Common myeloid progenitor, CD34-positive (primary cell): ENCODE data around the gene EDNRA.

Experiments
- CTCF ChIA-PET: fragments of 350-600 bp; sonication (Branson Sonifier 250); formaldehyde crosslinking; loops from one replicate; lab custom pipeline; 2021; ENCODE audit warnings: antibody characterized with exemption; lab: Charles Lee
- POLR2A ChIA-PET: fragments of 350-600 bp; sonication (Branson Sonifier 250); formaldehyde crosslinking; loops from one replicate; lab custom pipeline; 2021; ENCODE audit warnings: antibody characterized with exemption; lab: Charles Lee
- DNase-seq, 3 donors: peaks; one replicate each; pipeline versions ENCODE4 v3.0.0 to v3.0.0-alpha.2; 2013
- H3K27ac ChIP-seq, 2 experiments: 1 replicate in 1 of 2; 2 replicates in 1 of 2; pipeline ENCODE4 v1.7.0; 2013; ENCODE audit warnings: inconsistent platforms in 2 of 2, low read length in 2 of 2, mild to moderate bottlenecking in 2 of 2, low read depth in 1 of 2, moderate library complexity in 1 of 2; ENCODE audit not compliant: severe bottlenecking in 2 of 2, insufficient read depth in 1 of 2, poor library complexity in 1 of 2
- H3K27me3 ChIP-seq, 5 experiments: replicated peaks in 2 of 5; 1 replicate in 3 of 5; 2 replicates in 2 of 5; pipeline versions ENCODE4 v1.6.1 to v1.7.0; 2013; ENCODE audit warnings: low read length in 4 of 5, mild to moderate bottlenecking in 2 of 5, moderate library complexity in 2 of 5, inconsistent platforms in 1 of 5; ENCODE audit not compliant: insufficient read depth in 5 of 5, control insufficient read depth in 4 of 5
- H3K36me3 ChIP-seq, 4 experiments: 1 replicate in 2 of 4; 2 replicates in 2 of 4; pipeline versions ENCODE4 v1.6.1 to v1.7.0; 2013; ENCODE audit warnings: low read length in 3 of 4, control low read depth in 1 of 4, mild to moderate bottlenecking in 1 of 4; ENCODE audit not compliant: control insufficient read depth in 4 of 4, insufficient read depth in 4 of 4
- H3K4me1 ChIP-seq, 4 experiments: 1 replicate in 3 of 4; 2 replicates in 1 of 4; pipeline versions ENCODE4 v1.6.1 to v1.7.1; 2013; ENCODE audit warnings: low read length in 3 of 4, mild to moderate bottlenecking in 3 of 4, control low read depth in 1 of 4, inconsistent platforms in 1 of 4, moderate library complexity in 1 of 4; ENCODE audit not compliant: control insufficient read depth in 4 of 4, insufficient read depth in 4 of 4; ENCODE audit errors: control extremely low read depth in 1 of 4
- H3K4me3 ChIP-seq, 7 experiments: 1 replicate in 4 of 7; 2 replicates in 3 of 7; pipeline versions ENCODE4 v1.5.1 to v1.7.0; 2013; ENCODE audit warnings: mild to moderate bottlenecking in 7 of 7, low read length in 6 of 7, moderate library complexity in 6 of 7, inconsistent platforms in 2 of 7, low read depth in 2 of 7, control low read depth in 1 of 7; ENCODE audit not compliant: insufficient read depth in 4 of 7, control insufficient read depth in 1 of 7; ENCODE audit errors: extremely low read depth in 1 of 7
- H3K9me3 ChIP-seq, 5 experiments: 1 replicate in 4 of 5; 2 replicates in 1 of 5; pipeline versions ENCODE4 v1.6.1 to v1.7.1; 2013; ENCODE audit warnings: low read length in 4 of 5, mild to moderate bottlenecking in 2 of 5, inconsistent platforms in 1 of 5, low read depth in 1 of 5, moderate library complexity in 1 of 5; ENCODE audit not compliant: control insufficient read depth in 4 of 5, insufficient read depth in 2 of 5; ENCODE audit errors: control extremely low read depth in 1 of 5
- WGBS: methylation state at CpG from one replicate; pipeline ENCODE4 v1.1.5; 2013; ENCODE audit not compliant: insufficient coverage; 5-methylcytosine and 5-hydroxymethylcytosine counted together

EDNRA gene

GRCh38 chr4:147482281-147482680 lies 1.4 kb downstream of the EDNRA start:
- no peak for DNase-seq
- H3K27ac ChIP-seq = no peak overlapping the region
- CTCF ChIA-PET = interaction anchor here (1.0 kb wide), 1 partner anchor 10 kb away, joined by 4 read pairs; no protein-coding TSS in a partner anchor
- H3K36me3 ChIP-seq = no peaks in the 10 kb centered on the region
- H3K9me3 ChIP-seq = peaks cover 0 to 10% (median 3%) of the 10 kb centered on the region in 5 experiments
- H3K4me3 ChIP-seq = no peak overlapping the region
- peaks cover 18 to 51% (median 26%) of the 10 kb centered on the region in 5 experiments for H3K27me3 ChIP-seq
- POLR2A ChIA-PET = no interaction called here
- 100% methylated on average over 1 of the region's 2 CpGs for whole genome bisulfite sequencing
- H3K4me1 ChIP-seq = peaks cover 0 to 6% (median 2%) of the 10 kb centered on the region in 4 experiments

DNA sequence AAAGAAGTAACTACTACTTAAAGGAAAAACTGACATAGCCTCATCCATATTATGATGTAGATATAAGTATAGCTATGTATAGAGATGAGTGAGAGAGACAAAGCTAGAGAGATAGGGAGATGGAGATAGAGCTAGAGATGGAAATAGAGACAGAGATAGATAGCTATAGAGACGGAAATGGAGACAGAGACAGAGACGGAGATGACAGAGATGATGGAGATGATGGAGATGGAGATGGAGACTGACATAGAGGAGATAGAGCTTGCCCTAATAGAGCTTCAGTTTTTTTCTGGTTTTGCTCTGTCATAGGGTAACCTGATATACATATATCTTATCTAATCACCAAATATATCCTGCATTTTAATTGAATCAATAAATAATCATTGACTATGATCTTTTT lies 4.3 kb downstream of the EDNRA start:
- no peak for DNase-seq
- Histone ChIP-seq H3K4me3 (no peak overlapping the region), H3K36me3 (no peaks in the 10 kb centered on the region), H3K27me3 (peaks cover 15 to 33% (median 21%) of the 10 kb centered on the region in 5 experiments), H3K27ac (no peak overlapping the region), H3K4me1 (peaks cover 0 to 6% (median 2%) of the 10 kb centered on the region in 4 experiments), H3K9me3 (peaks cover 0 to 4% (median 0%) of the 10 kb centered on the region in 5 experiments)
- 95% methylated on average over 2 of the region's 2 CpGs for WGBS
- CTCF ChIA-PET = no interaction called here
- POLR2A ChIA-PET = no interaction called here

GRCh38 chr4:147487616-147488015 lies 6.7 kb downstream of the EDNRA start:
- POLR2A ChIA-PET = no interaction called here

DNA sequence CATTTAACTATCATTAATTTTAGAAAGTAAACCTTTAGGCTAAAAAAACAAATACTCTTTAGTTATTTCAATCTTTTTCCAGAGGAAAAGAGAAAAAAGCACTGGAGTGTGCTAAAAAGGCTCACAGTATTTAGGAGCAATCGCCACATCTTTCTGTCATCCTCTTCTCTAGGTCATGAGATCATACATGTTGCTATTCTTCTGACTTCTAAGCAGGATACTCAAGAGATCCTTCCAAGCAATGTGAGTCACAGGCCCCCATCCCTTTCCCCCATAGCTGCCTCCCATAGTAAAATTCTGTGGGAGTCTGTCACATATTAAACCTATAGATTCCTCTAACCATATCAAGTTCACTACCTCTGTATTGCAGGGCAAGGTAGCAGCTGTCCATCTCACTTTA lies 7.7 kb downstream of the EDNRA start:
- no peak for DNase-seq

More at GRCh38 chr4:147487616-147488015, 6.7 kb downstream of the EDNRA start:
- no peak for DNase-seq
- CTCF ChIA-PET = interaction anchor here (1.4 kb wide), 1 partner anchor 8 kb away, joined by 3 read pairs; no protein-coding TSS in a partner anchor
- peaks cover 2 to 9% (median 5%) of the 10 kb centered on the region in 5 experiments for H3K27me3 ChIP-seq
- H3K9me3 ChIP-seq = no peaks in the 10 kb centered on the region
- no peaks in the 10 kb centered on the region for H3K36me3 ChIP-seq
- H3K27ac ChIP-seq = no peak overlapping the region
- no peak overlapping the region for H3K4me3 ChIP-seq
- no peaks in the 10 kb centered on the region for H3K4me1 ChIP-seq

DNA sequence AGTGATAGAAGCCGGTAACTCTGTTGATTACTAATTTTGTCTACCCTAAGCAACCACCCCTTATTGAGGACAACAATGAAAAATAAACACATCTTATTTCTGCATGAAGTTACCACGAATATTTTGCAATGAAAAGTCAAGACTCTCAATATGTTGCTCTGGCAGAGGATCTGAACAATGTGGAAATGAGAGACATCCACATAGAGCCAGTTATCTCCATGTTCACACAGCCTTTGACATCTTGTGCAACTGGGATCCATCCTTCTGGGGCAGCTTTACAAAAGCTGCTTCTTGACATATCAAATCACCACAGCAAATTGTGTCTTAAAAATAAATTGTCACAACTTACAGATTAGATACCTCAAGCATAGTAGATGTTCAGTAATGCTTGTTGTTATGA lies 10.2 kb downstream of the EDNRA start:
- DNase-seq = no peak
- peaks cover 0 to 2% (median 0%) of the 10 kb centered on the region in 5 experiments for H3K27me3 ChIP-seq
- no peak overlapping the region for H3K4me3 ChIP-seq
- WGBS = 88% methylated on average over 2 of the region's 2 CpGs
- H3K4me1 ChIP-seq = no peaks in the 10 kb centered on the region
- H3K9me3 ChIP-seq = no peaks in the 10 kb centered on the region
- POLR2A ChIA-PET = no interaction called here
- no peak overlapping the region for H3K27ac ChIP-seq
- CTCF ChIA-PET = no interaction called here
- H3K36me3 ChIP-seq = no peaks in the 10 kb centered on the region

More for the DNA sequence above, 7.7 kb downstream of the EDNRA start:
- 100% methylated on average over 1 of the region's 1 CpG for WGBS
- no peak overlapping the region for H3K4me3 ChIP-seq
- no peaks in the 10 kb centered on the region for H3K4me1 ChIP-seq
- H3K9me3 ChIP-seq = no peaks in the 10 kb centered on the region
- H3K36me3 ChIP-seq = no peaks in the 10 kb centered on the region
- POLR2A ChIA-PET = no interaction called here
- no peak overlapping the region for H3K27ac ChIP-seq
- H3K27me3 ChIP-seq = peaks cover 0 to 4% (median 0%) of the 10 kb centered on the region in 5 experiments
- CTCF ChIA-PET = no interaction called here

GRCh38 chr4:147492306-147492705 lies 11.4 kb downstream of the EDNRA start:
- Histone ChIP-seq H3K4me1 (no peaks in the 10 kb centered on the region), H3K36me3 (no peaks in the 10 kb centered on the region), H3K27me3 (peaks cover 0 to 2% (median 0%) of the 10 kb centered on the region in 5 experiments), H3K27ac (no peak overlapping the region), H3K4me3 (no peak overlapping the region), H3K9me3 (no peaks in the 10 kb centered on the region)
- DNase-seq = no peak
- ChIA-PET POLR2A (no interaction called here), CTCF (interaction anchor here (1.2 to 1.3 kb wide), 2 partner anchors 10 to 13 kb away, joined by 3 to 4 read pairs; no protein-coding TSS in a partner anchor)
- WGBS = no CpG with 5 or more reads among the region's 2 CpGs

DNA sequence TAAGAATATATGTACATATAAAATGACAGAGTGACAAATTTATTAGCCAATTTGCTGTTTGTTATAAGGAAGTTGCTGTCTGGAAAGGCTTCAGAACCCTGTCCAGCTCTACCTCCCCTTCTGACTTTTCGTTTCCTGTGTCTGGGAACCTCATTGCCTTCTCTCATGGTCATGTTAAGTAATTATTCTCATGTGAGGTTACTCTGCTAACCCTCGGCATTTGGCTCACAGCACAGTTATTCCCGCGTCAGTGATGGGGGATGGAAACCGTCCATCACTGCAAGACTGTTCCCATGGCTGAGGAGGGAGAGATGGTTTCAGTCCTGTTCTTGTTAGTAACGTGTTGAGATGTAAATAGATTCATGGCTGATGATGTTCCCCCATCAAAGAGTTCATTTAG lies 11.9 kb downstream of the EDNRA start:
- Histone ChIP-seq H3K4me3 (no peak overlapping the region), H3K9me3 (no peaks in the 10 kb centered on the region), H3K27ac (no peak overlapping the region), H3K36me3 (no peaks in the 10 kb centered on the region), H3K27me3 (peaks cover 0 to 2% (median 0%) of the 10 kb centered on the region in 5 experiments), H3K4me1 (no peaks in the 10 kb centered on the region)
- ChIA-PET CTCF (interaction anchor here (1.2 to 1.3 kb wide), 2 partner anchors 10 to 13 kb away, joined by 3 to 4 read pairs; no protein-coding TSS in a partner anchor), POLR2A (no interaction called here)
- 83% methylated on average over 4 of the region's 6 CpGs for WGBS
- DNase-seq = no peak
